ENCODE measurements around the gene DDX10.

DNA sequence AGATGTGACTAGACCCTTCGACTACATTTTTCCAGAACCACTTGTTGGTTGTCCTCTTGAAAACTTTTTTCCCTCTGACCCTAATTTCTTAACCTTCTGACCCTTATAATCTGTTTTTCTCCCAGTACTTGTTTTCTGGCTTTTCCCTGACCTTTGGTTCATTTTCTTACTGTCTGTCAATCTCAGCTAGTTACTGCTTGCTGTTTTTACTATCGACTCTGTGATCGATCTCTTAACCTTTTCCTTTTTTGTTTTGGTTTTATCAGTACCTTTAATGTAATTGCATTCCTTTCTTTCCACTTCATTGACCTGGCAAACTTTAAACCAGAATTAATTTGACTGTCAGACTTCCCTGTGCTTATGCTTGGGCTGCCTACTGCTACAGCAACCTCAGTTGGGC, 92.8 kb downstream of the DDX10 start:
- TF ChIP-seq, protein P1, sequence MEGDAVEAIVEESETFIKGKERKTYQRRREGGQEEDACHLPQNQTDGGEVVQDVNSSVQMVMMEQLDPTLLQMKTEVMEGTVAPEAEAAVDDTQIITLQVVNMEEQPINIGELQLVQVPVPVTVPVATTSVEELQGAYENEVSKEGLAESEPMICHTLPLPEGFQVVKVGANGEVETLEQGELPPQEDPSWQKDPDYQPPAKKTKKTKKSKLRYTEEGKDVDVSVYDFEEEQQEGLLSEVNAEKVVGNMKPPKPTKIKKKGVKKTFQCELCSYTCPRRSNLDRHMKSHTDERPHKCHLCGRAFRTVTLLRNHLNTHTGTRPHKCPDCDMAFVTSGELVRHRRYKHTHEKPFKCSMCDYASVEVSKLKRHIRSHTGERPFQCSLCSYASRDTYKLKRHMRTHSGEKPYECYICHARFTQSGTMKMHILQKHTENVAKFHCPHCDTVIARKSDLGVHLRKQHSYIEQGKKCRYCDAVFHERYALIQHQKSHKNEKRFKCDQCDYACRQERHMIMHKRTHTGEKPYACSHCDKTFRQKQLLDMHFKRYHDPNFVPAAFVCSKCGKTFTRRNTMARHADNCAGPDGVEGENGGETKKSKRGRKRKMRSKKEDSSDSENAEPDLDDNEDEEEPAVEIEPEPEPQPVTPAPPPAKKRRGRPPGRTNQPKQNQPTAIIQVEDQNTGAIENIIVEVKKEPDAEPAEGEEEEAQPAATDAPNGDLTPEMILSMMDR (conservative IDR thresholded peaks at IDR 0.05; ENCODE audit: low read depth, low read length): no peak
- no peak for TF ChIP-seq EZH2 (IDR thresholded peaks at IDR 0.05; ENCODE audit: borderline replicate concordance, low read depth, low read length, poor library complexity, severe bottlenecking)

Data from A673 (cell line).